Measurements from ENCODE around the gene KRT76. TPM values are rescaled to one million over a fixed set of nuclear protein-coding genes. Genes with fewer than 3 reads are reported as not detected.

KRT76 gene
- total RNA-seq, 1 experiment from 2014 or later: not detected

GRCh38 chr12:52779914-52780313 lies 2.8 kb upstream of the KRT76 start:
- Histone ChIP-seq H2AFZ (ENCODE audit: low read depth, low read length, poor library complexity, severe bottlenecking) (no peak overlapping the region), H3K27ac (ENCODE audit: low read depth, low read length) (no peak overlapping the region), H3K9me3 (ENCODE audit: control insufficient read depth in 1 of 2, insufficient read depth in 1 of 2, low read depth in 1 of 2, low read length in 2 of 2) (no peaks in the 10 kb centered on the region), H3K36me3 (ENCODE audit: control insufficient read depth in 1 of 2, insufficient read depth in 2 of 2, low read length in 2 of 2) (no peaks in the 10 kb centered on the region), H3K9me2 (ENCODE audit: insufficient read depth) (no peaks in the 10 kb centered on the region), H3K27me3 (ENCODE audit: insufficient read depth, low read length) (peaks cover 30% of the 10 kb centered on the region), H3K4me3 (replicated peaks in 1 of 2; ENCODE audit: low read depth in 1 of 2, low read length in 2 of 2) (no peak overlapping the region), H3K4me2 (ENCODE audit: low read length) (no peak overlapping the region), H3K9ac (ENCODE audit: low read length) (no peak overlapping the region), H4K20me1 (ENCODE audit: insufficient read depth) (no peaks in the 10 kb centered on the region), H3K4me1 (ENCODE audit: control insufficient read depth in 1 of 2, insufficient read depth in 2 of 2, low read length in 2 of 2) (no peaks in the 10 kb centered on the region), H3K79me2 (ENCODE audit: insufficient read depth, low read length) (no peaks in the 10 kb centered on the region)
- RAD21 ChIA-PET (ENCODE audit: low non-redundant PET in 1 of 2, low total read pairs in 2 of 2, uncharacterized antibody in 2 of 2, unreplicated experiment in 2 of 2): no interaction called here
- intact Hi-C loops (cut with micrococcal nuclease): no loop called here
- DNase-seq (ENCODE audit: low read depth, low spot score) (no peak), ATAC-seq (no peak)
- CTCF ChIA-PET: no interaction called here
- TF ChIP-seq ELF1 (IDR thresholded peaks at IDR 0.05; ENCODE audit: borderline replicate concordance, low read depth) (no peak), EGR1 (IDR thresholded peaks at IDR 0.05; ENCODE audit: low read depth) (no peak), TCF7L2 (IDR thresholded peaks at IDR 0.05; ENCODE audit: borderline replicate concordance, extremely low read depth, insufficient read depth, insufficient read length) (no peak), SIN3A (IDR thresholded peaks at IDR 0.05; ENCODE audit: low read depth) (no peak), FOSL1 (IDR thresholded peaks at IDR 0.05; ENCODE audit: low read depth) (no peak), SP1 (IDR thresholded peaks at IDR 0.05; ENCODE audit: low read depth) (no peak), POLR2AphosphoS5 (IDR thresholded peaks at IDR 0.05; ENCODE audit: low read depth, low read length) (no peak)
- no TSS peak for BruUV-seq (replicated peaks)
- POLR2A ChIA-PET: no interaction called here

DNA sequence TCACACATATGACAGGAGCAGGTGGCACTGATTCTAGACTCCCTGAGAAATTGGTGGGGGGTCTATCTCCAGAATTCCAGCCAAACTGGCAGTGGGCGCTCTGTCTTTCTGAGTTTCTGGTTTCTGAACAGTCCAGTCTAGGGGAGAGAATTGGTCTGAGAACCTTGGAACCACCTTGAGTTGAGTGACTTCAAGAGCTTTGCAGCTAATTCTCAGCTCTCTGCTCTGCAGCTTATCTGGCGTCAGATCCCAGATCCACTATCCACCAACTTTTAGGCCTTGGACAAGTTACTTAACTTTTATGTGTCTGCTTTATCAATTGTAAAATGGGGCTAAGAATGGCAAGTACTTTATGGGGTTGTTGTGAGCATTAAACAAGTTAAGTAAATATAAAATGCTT lies 1.7 kb upstream of the KRT76 start:
- Histone ChIP-seq H3K4me1 (ENCODE audit: control insufficient read depth in 1 of 2, insufficient read depth in 2 of 2, low read length in 2 of 2) (no peaks in the 10 kb centered on the region), H3K9ac (ENCODE audit: low read length) (no peak overlapping the region), H4K20me1 (ENCODE audit: insufficient read depth) (no peaks in the 10 kb centered on the region), H3K36me3 (ENCODE audit: control insufficient read depth in 1 of 2, insufficient read depth in 2 of 2, low read length in 2 of 2) (no peaks in the 10 kb centered on the region), H3K27me3 (ENCODE audit: insufficient read depth, low read length) (peaks cover 30% of the 10 kb centered on the region), H3K79me2 (ENCODE audit: insufficient read depth, low read length) (no peaks in the 10 kb centered on the region), H2AFZ (ENCODE audit: low read depth, low read length, poor library complexity, severe bottlenecking) (no peak overlapping the region), H3K27ac (ENCODE audit: low read depth, low read length) (no peak overlapping the region), H3K9me2 (ENCODE audit: insufficient read depth) (no peaks in the 10 kb centered on the region), H3K4me2 (ENCODE audit: low read length) (no peak overlapping the region), H3K4me3 (replicated peaks in 1 of 2; ENCODE audit: low read depth in 1 of 2, low read length in 2 of 2) (no peak overlapping the region), H3K9me3 (ENCODE audit: control insufficient read depth in 1 of 2, insufficient read depth in 1 of 2, low read depth in 1 of 2, low read length in 2 of 2) (no peaks in the 10 kb centered on the region)
- ChIA-PET CTCF (no interaction called here), POLR2A (no interaction called here), RAD21 (ENCODE audit: low non-redundant PET in 1 of 2, low total read pairs in 2 of 2, uncharacterized antibody in 2 of 2, unreplicated experiment in 2 of 2) (no interaction called here)
- DNase-seq (ENCODE audit: low read depth, low spot score) (no peak), ATAC-seq (no peak)
- no TSS peak for BruUV-seq (replicated peaks)
- intact Hi-C loops (cut with micrococcal nuclease): no loop called here
- TF ChIP-seq ZFX (IDR thresholded peaks at IDR 0.05) (no peak), TCF7L2 (IDR thresholded peaks at IDR 0.05; ENCODE audit: borderline replicate concordance, extremely low read depth, insufficient read depth, insufficient read length) (no peak), POLR2AphosphoS5 (IDR thresholded peaks at IDR 0.05; ENCODE audit: low read depth, low read length) (no peak), FOSL1 (IDR thresholded peaks at IDR 0.05; ENCODE audit: low read depth) (no peak), CBX3 (IDR thresholded peaks at IDR 0.05; ENCODE audit: low read depth) (no peak), YY1 (IDR thresholded peaks at IDR 0.05; ENCODE audit: extremely low read depth, insufficient replicate concordance, low read depth, low read length) (no peak), EZH2 (IDR thresholded peaks at IDR 0.05) (no peak), EZH2phosphoT487 (IDR thresholded peaks at IDR 0.05; ENCODE audit: borderline replicate concordance) (no peak), CEBPB (IDR thresholded peaks at IDR 0.05; ENCODE audit: low read depth) (no peak), JUND (IDR thresholded peaks at IDR 0.05) (no peak), SIN3A (IDR thresholded peaks at IDR 0.05; ENCODE audit: low read depth) (no peak), POLR2A (IDR thresholded peaks at IDR 0.05; ENCODE audit: borderline replicate concordance, extremely low read depth, insufficient read depth, insufficient read length) (no peak), SRF (IDR thresholded peaks at IDR 0.05; ENCODE audit: low read depth) (no peak)
- TF ChIP-seq, protein P1, sequence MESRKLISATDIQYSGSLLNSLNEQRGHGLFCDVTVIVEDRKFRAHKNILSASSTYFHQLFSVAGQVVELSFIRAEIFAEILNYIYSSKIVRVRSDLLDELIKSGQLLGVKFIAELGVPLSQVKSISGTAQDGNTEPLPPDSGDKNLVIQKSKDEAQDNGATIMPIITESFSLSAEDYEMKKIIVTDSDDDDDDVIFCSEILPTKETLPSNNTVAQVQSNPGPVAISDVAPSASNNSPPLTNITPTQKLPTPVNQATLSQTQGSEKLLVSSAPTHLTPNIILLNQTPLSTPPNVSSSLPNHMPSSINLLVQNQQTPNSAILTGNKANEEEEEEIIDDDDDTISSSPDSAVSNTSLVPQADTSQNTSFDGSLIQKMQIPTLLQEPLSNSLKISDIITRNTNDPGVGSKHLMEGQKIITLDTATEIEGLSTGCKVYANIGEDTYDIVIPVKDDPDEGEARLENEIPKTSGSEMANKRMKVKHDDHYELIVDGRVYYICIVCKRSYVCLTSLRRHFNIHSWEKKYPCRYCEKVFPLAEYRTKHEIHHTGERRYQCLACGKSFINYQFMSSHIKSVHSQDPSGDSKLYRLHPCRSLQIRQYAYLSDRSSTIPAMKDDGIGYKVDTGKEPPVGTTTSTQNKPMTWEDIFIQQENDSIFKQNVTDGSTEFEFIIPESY (IDR thresholded peaks at IDR 0.05; ENCODE audit: extremely low read depth, insufficient replicate concordance, low read length): no peak
- TF ChIP-seq, protein P2, sequence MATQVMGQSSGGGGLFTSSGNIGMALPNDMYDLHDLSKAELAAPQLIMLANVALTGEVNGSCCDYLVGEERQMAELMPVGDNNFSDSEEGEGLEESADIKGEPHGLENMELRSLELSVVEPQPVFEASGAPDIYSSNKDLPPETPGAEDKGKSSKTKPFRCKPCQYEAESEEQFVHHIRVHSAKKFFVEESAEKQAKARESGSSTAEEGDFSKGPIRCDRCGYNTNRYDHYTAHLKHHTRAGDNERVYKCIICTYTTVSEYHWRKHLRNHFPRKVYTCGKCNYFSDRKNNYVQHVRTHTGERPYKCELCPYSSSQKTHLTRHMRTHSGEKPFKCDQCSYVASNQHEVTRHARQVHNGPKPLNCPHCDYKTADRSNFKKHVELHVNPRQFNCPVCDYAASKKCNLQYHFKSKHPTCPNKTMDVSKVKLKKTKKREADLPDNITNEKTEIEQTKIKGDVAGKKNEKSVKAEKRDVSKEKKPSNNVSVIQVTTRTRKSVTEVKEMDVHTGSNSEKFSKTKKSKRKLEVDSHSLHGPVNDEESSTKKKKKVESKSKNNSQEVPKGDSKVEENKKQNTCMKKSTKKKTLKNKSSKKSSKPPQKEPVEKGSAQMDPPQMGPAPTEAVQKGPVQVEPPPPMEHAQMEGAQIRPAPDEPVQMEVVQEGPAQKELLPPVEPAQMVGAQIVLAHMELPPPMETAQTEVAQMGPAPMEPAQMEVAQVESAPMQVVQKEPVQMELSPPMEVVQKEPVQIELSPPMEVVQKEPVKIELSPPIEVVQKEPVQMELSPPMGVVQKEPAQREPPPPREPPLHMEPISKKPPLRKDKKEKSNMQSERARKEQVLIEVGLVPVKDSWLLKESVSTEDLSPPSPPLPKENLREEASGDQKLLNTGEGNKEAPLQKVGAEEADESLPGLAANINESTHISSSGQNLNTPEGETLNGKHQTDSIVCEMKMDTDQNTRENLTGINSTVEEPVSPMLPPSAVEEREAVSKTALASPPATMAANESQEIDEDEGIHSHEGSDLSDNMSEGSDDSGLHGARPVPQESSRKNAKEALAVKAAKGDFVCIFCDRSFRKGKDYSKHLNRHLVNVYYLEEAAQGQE (IDR thresholded peaks at IDR 0.05; ENCODE audit: low read depth): no peak
